Measurements from ENCODE around the gene THRAP3.

Gene THRAP3

DNA sequence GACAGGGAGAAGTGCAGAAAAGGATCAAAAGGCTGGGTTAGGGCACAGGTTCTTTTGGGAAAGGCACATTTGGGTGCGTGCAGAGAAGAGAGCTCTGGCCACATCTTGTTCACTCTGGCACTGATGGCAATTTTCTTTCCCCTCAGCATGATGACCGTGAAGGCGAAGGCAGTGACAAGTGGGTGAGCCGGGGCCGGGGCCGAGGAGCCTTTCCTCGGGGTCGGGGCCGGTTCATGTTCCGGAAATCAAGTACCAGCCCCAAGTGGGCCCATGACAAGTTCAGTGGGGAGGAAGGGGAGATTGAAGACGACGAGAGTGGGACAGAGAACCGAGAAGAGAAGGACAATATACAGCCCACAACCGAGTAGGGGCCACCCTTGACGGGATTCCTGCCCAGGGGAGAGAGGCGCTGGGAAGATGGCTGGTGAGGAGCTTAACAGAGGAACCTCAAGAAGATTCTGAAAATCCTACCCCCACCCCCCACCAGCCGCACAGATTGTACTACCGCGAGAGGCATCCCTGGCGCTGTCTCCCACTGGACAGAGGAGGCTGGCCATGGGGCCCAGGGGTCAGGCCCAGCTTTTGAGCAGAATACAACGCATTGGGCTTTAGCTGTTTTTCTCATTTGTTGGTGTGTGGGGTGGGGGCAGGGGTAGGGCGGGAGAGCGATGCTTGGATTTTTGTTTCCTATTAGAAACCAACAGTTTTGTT lies 79.6 kb downstream of the THRAP3 start:
- DNase-seq = no peak

DNA sequence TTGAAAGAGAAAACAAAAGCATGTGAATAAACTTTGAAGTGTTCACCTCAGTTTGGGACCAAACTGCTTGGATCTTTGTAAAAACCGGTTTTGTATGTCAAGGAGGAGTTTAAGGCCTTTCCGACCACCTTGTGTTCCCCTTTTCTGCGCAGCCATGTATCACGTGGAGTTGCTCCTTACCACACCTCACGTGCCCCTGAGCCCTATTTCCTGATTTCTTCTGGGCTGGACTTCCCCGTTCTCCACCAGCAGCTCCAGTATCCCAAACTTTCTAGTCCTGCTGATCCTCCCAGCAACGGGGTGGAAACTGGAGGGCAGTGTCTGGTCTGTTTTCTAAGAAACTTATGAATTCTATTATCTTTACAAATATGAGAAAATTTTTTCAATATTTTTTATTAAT lies 80.3 kb downstream of the THRAP3 start:
- DNase-seq = no peak

DNA sequence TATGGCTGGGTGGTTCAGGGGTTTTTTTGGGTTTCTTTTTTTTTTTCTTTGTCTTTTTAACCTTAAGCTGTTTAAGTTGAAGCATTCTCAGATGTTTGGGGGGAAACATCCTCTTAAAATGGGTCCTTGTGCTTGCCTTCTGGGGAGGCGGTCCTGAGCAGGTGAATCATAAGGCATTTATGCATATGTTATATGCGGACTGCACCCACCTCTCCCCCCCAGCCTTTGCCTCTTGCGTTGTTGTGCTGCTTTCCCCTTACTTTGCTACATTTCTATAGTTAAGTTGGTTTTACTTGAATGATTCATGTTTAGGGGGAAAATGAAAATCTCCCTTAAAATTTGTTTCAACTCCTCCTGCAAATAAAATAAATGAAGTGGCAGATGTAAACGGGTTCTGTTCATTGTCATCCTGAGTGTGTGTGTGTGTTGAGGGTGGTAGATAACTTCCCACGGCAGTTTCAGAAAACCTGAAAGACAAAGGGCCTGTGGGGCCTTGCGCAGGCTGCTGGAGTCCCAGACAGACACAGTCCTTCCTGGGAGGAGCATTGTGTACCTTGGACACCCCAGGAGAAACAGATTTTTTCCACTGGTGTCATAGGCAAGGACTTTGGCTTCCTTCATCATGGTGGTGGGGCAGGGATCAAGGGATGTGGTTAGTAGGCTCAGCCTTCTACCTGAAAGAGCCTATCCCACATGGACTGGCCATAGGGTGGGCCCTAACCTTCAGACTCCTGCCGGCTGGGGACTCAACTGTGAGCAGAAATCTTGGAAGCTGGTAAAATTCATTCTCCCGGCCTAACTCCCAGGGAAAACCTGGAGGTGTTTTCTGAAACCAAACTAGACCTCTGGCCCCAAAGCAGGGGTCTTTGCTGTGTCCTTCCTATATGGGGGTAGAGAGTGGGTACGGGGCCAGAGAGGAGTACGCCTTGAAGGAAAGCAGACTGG lies 81.0 kb downstream of the THRAP3 start:
- peak; percentile 74 for DNase-seq

- DNase-seq = no peak
These were observed 81.6 kb downstream of the THRAP3 start for GRCh38 chr1:36305915-36306209.

- peak; percentile 73 for DNase-seq
These were observed 82.1 kb downstream of the THRAP3 start, which contains the start of gene SH3D21 for GRCh38 chr1:36306210-36306901. Gene SH3D21, plus strand, starts transcription at chr1:36306368. Its CDS starts 53 bp downstream, at chr1:36306421.

- peak; percentile 94 for DNase-seq
These were observed 82.7 kb downstream of the THRAP3 start for GRCh38 chr1:36306902-36307456.

- no peak for DNase-seq
These were observed 83.5 kb downstream of the THRAP3 start for GRCh38 chr1:36307601-36308330.

DNA sequence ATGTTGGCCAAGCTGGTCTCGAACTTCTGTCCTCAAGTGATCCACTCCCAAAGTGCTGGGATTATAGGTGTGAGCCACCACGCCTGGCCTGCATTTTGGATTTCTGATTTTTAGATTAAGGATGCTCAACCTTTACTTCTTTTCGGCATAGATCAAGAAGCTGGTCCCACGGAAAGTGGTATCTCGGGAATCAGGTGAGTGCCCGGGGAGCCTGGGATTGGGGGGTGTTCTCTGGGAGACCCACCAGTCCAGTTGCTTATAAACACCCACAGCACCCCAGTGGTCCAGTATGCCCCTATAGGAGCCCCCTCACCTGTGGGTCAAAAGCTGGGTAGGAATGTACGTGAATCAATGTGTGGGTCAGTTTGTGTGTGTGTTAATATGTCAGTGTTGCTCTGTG lies 85.2 kb downstream of the THRAP3 start:
- no peak for DNase-seq

DNA sequence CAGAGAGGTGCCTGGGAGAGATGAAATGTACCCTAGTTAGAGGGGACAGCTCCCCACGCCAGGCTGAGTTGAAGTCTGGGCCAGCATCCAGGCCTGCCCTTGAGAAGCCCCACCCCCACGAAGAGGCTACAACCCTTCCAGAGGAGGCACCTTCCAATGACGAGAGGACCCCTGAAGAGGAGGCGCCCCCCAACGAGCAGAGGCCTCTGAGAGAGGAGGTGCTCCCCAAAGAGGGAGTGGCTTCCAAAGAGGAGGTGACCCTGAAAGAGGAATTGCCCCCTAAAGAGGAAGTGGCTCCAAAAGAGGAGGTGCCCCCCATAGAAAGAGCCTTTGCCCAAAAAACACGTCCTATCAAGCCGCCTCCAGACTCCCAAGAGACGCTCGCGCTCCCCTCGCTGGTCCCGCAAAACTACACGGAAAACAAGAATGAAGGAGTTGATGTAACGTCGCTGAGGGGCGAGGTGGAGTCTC lies 96.1 kb downstream of the THRAP3 start:
- DNase-seq = no peak

DNA sequence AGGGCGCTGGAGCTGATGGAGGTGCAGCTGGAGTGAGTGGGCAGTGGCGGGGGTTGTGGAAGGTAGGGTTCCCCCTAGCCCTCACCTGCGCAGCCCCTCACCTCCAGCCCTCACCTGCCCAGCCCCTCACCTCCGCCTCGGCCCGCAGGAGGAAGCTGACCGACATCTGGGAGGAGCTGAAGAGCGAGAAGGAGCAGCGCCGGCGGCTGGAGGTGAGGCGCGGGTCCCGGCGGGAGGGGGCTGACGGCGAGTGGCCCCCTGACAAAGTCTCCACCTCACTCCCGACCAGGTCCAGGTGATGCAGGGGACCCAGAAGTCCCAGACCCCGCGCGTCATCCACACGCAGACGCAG lies 96.5 kb downstream of the THRAP3 start:
- DNase-seq = no peak

- DNase-seq = peak; percentile 62
These were observed 97.1 kb downstream of the THRAP3 start for GRCh38 chr1:36321119-36321951.

- no peak for DNase-seq
These were observed 98.0 kb downstream of the THRAP3 start for GRCh38 chr1:36322041-36322785.

DNA sequence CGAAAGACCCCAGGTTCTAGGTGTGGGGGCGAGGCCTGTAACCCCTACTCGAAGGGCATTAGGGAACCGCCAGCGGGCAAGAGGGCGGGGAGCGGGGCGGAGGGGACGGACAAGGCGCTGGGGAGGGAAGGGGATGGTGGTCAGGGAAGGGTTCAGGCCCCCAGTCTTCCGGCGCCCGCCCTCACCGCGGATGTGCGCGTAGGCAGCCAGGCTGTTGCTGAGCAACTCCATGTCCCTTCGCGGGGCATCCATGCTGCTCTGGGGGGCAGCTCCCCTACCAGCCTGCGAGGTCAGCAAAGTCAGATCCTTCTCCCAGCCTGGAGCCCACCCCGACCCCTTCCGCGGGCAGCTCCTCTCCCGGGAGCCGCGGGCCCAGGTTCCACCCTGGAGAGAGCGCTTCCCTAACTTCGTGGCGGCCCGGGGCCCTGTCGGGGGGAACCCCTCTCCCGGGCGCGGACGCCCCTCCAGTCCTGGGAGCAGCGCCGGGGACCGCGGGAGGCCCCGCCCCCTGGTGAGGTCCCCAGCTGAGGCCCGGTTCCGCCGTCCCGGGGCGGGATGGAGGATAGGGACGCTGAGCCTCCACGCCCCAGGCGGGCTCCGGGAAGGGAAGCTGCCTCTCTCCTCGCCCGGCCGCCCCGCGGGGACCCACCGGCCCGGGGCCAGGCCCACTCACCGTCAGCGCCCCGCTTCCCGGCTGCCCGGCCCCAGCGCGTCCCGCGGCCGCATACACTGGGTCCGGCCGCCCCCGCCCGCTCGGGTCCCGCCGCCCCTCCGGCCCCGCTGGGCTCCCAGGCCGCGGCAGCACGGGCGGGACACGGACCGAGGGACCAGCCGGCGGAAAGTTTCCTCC lies 98.8 kb downstream of the THRAP3 start:
- peak; percentile 51 for DNase-seq

GRCh38 chr1:36323636-36324352 lies 99.6 kb downstream of the THRAP3 start, which contains the start of gene EVA1B:
Gene EVA1B, minus strand, starts transcription at chr1:36323645. Its CDS starts 608 bp downstream, at chr1:36323037.
- DNase-seq = peak; percentile 48

DNA sequence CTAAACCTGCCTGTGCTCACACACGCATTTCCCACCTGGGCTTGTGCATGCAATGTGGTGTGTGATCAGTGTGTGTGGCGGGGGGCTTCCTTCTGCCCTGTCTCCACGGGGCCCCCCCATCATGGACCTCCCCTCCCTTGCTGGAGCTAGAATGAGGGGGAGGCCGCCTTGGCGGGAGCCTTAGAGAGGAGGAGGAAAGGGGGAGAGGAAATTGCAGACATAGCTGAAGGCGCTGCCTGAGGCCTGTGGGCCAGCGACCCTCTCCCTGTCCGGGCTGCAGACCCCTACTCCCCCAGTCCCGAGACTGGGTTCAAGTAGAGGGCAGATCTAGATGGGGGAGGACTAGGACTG lies 100.1 kb downstream of the THRAP3 start:
- DNase-seq = no peak

DNA sequence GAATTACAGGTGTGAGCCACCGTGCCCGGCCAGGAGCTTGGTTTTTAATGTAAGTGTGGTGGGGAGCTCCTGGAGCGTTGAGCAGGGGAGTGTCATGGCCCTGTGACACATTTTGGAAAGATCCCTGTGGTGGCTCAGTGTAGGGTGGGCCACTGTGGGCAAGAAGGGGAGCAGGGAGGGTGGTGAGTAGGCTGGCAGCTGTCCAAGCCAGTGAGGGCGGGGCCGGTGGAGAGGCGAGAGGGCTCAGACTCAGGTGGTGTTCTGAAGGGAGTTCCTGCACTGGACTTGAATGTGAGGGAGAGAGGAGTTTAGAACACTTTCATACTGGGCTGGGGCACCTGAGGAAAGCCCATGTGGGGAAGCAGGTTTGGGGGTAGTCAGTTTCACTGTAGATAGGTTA lies 102.3 kb downstream of the THRAP3 start:
- DNase-seq = no peak

- no peak for DNase-seq
These were observed 103.3 kb downstream of the THRAP3 start for GRCh38 chr1:36327421-36328087.

DNA sequence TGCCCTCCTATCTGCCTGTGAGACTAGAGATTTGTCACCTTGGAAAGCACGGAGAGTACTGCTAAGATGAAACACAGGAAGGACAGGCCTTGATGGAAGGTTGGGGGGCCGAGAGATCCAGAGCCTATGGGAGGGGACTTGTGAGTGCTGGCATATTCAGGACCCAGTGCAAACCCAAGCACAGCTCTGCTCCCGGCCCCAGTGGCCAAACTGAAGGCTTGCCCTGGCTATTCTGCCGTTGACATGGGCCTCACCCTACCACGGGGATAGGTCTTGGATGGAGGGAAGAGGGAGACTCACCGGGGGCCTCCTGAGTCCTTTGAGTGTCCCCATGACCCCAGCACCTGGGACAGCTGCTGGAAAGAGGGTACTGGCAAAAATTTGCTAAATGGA lies 103.8 kb downstream of the THRAP3 start:
- DNase-seq = no peak

GRCh38 chr1:36328713-36329112 lies 104.5 kb downstream of the THRAP3 start:
- DNase-seq = no peak
